Neural cell (in vitro differentiated cells): ENCODE measurements around the gene STRADA. TPM values are rescaled to one million over a fixed set of nuclear protein-coding genes. Genes with fewer than 3 reads are reported as not detected.

Source experiments
- H2AFZ ChIP-seq: fragments of 200-600, 300-800 bp; sonication (generic), shearing (Covaris generic); 2 replicates; pipeline ENCODE4 v1.6.0; 2014; ENCODE audit warnings: low read depth, mild to moderate bottlenecking, antibody characterized with exemption, low read length, moderate library complexity
- H3F3A ChIP-seq: fragments of 200-600 bp; shearing (Covaris generic); 2 replicates; pipeline ENCODE4 v1.6.1; 2016; ENCODE audit warnings: mild to moderate bottlenecking, moderate library complexity, mixed read lengths, antibody characterized with exemption, low read length; ENCODE audit not compliant: insufficient read depth, poor library complexity, severe bottlenecking
- H3K27ac ChIP-seq: fragments of 200-600, 300-800 bp; sonication (generic), shearing (Covaris generic); 2 replicates; pipeline ENCODE4 v1.5.1; 2014; ENCODE audit warnings: mild to moderate bottlenecking, low read length, moderate library complexity
- H3K27me3 ChIP-seq: fragments of 300-800, 200-600 bp; sonication (generic), shearing (Covaris generic); 2 replicates; pipeline ENCODE4 v1.6.0; 2014; ENCODE audit warnings: mild to moderate bottlenecking, low read depth, low read length, moderate library complexity; ENCODE audit not compliant: insufficient read depth
- H3K36me3 ChIP-seq: fragments of 300-800, 200-600 bp; sonication (generic), shearing (Covaris generic); 2 replicates; pipeline ENCODE4 v1.5.1; 2014; ENCODE audit warnings: mild to moderate bottlenecking, antibody characterized with exemption, low read length, moderate library complexity; ENCODE audit not compliant: insufficient read depth
- H3K4me2 ChIP-seq: fragments of 300-800, 200-600 bp; sonication (generic), shearing (Covaris generic); 2 replicates; pipeline ENCODE4 v1.6.0; 2014; ENCODE audit warnings: mild to moderate bottlenecking, low read length
- H3K4me3 ChIP-seq: fragments of 300-800, 200-600 bp; sonication (generic), shearing (Covaris generic); 2 replicates; pipeline ENCODE4 v1.5.1; 2014; ENCODE audit warnings: mild to moderate bottlenecking, low read length, moderate library complexity
- H3K79me2 ChIP-seq: fragments of 200-600 bp; shearing (Covaris generic); replicated peaks from 2 replicates; pipeline ENCODE4 v1.6.0; 2014; ENCODE audit warnings: mild to moderate bottlenecking, low read length, moderate library complexity; ENCODE audit not compliant: insufficient read depth
- H3K9ac ChIP-seq: fragments of 300-800, 200-600 bp; sonication (generic), shearing (Covaris generic); 2 replicates; pipeline ENCODE4 v1.6.1; 2016; ENCODE audit warnings: mild to moderate bottlenecking, low read length, mixed read lengths
- H3K9me2 ChIP-seq: fragments of 200-600 bp; shearing (Covaris generic); 2 replicates; pipeline ENCODE4 v1.6.1; 2016; ENCODE audit warnings: mild to moderate bottlenecking, low read length, mixed read lengths; ENCODE audit not compliant: insufficient read depth
- H3K9me3 ChIP-seq: fragments of 200-600, 300-800 bp; sonication (generic), shearing (Covaris generic); 2 replicates; pipeline ENCODE4 v1.6.1; 2016; ENCODE audit warnings: mild to moderate bottlenecking, mixed run types, low read length, moderate library complexity, mixed read lengths
- H4K20me1 ChIP-seq: fragments of 200-600 bp; shearing (Covaris generic); 2 replicates; pipeline ENCODE4 v1.6.1; 2016; ENCODE audit warnings: mild to moderate bottlenecking, mixed run types; ENCODE audit not compliant: insufficient read depth
- EZH2 ChIP-seq: fragments of 200-600, 300-800 bp; shearing (Covaris generic), sonication (generic); IDR thresholded peaks from 2 replicates; pipeline ENCODE4 v1.6.1; 2014; ENCODE audit warnings: antibody characterized with exemption, low read length, borderline replicate concordance, mild to moderate bottlenecking; ENCODE audit not compliant: insufficient read depth, poor library complexity, severe bottlenecking
- MXI1 ChIP-seq: fragments of 450-650 bp; conservative IDR thresholded peaks from 2 replicates; pipeline ENCODE4 v1.6.1; 2014; ENCODE audit warnings: antibody characterized with exemption, mild to moderate bottlenecking; ENCODE audit not compliant: poor library complexity, severe bottlenecking
- POLR2AphosphoS5 ChIP-seq: IDR thresholded peaks from 2 replicates; pipeline ENCODE4 v1.6.1; 2012
- RAD21 ChIP-seq: fragments of 450-650 bp; conservative IDR thresholded peaks from 2 replicates; pipeline ENCODE4 v1.6.1; 2014; ENCODE audit warnings: antibody characterized with exemption, mild to moderate bottlenecking, moderate library complexity
- SMC3 ChIP-seq: fragments of 450-650 bp; conservative IDR thresholded peaks from 2 replicates; pipeline ENCODE4 v1.6.1; 2014; ENCODE audit warnings: antibody characterized with exemption, mild to moderate bottlenecking, moderate library complexity; ENCODE audit not compliant: poor library complexity
- TAF1 ChIP-seq: IDR thresholded peaks from 2 replicates; pipeline ENCODE4 v1.6.1; 2012; ENCODE audit warnings: low read depth
- polyA plus RNA-seq: library from polyadenylated mRNA; depleted of rRNA; stranded (reverse); fragments of >200 nt; gene quantifications from 2 replicates; pipeline ENCODE4 v1.2.3, GENCODE V29; 2014
- TF ChIP-seq, protein P1 (sequence below): fragments of 450-650 bp; IDR thresholded peaks from 2 replicates; pipeline ENCODE4 v1.5.1; 2014; ENCODE audit warnings: antibody characterized with exemption, mild to moderate bottlenecking, moderate library complexity; ENCODE audit not compliant: poor library complexity, severe bottlenecking
- TF ChIP-seq, protein P2 (sequence below): IDR thresholded peaks from 2 replicates; pipeline ENCODE4 v1.6.1; 2012; ENCODE audit warnings: borderline replicate concordance

Gene STRADA
- polyA plus RNA-seq, 1 donor from 2014 or later = 18.4 TPM

DNA sequence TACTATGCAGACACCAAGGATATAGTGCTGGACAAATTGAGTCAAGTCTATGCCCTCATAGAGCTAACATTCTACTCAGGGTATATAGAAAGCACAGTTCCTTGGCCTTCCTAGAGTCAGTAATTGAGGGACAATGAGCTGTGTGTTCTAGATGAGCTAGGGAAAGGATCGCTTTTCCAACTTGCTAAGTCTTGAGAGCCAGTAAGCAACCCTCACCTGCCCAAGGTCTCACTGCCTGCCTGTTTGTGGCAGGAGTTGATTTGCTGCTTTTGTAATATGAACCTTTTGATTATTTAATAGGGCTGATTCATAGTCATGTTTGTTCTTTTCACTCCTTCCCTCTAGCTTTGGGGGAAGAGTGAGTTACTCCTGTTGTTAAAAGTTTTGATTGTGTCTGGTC lies 38.9 kb upstream of the STRADA start (continued):
- TF ChIP-seq SMC3 = no peak

DNA sequence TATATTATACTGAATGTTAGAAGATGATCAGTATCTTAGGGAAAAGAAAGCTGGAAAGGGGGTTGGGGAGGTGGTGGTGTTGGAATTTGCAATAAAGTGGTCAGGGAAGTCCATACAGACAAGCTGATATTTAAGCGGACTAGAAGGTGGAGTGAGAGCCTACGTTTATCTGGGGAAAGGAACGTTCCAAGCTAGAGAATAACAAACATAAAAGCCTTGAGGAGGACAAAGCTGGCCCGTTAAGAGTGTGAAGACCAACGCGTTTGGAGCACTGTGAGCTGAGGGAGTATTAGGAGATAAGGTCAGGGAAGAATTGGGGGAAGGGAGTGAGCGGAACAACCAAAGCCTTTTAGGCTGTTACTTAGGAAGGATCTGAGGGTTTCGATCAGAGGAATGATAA lies 33.8 kb upstream of the STRADA start:
- Histone ChIP-seq H2AFZ (no peak overlapping the region), H4K20me1 (peaks cover 16% of the 10 kb centered on the region), H3F3A (no peaks in the 10 kb centered on the region), H3K27ac (no peak overlapping the region), H3K79me2 (peaks cover 81% of the 10 kb centered on the region), H3K9ac (peak overlapping the region; percentile 96), H3K27me3 (no peaks in the 10 kb centered on the region), H3K4me2 (peak overlapping the region; percentile 99), H3K4me3 (peak overlapping the region; percentile 80), H3K9me2 (no peaks in the 10 kb centered on the region), H3K36me3 (no peaks in the 10 kb centered on the region), H3K9me3 (no peaks in the 10 kb centered on the region)
- TF ChIP-seq EZH2 (no peak), POLR2AphosphoS5 (no peak)

DNA sequence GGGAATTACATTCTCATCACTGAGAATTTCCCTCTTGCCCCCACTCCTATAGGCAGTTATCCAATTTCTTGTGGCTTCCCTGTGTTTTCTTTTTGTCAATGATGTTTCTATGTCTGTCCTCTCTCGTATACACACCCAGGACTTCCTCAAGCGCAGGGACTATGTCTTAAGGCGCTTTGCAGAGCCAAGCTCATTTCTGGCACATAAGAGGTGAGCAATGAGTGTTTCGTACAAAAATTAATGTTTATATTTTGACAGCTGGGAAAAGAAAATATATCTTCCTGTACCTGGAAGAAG lies 33.3 kb upstream of the STRADA start:
- peaks cover 16% of the 10 kb centered on the region for H4K20me1 ChIP-seq
- H3K27ac ChIP-seq = peak overlapping the region; percentile 90
- no peak for TF ChIP-seq MXI1
- no peak for TF ChIP-seq POLR2AphosphoS5
- peak overlapping the region; percentile 96 for H3K9ac ChIP-seq
- H3K27me3 ChIP-seq = no peaks in the 10 kb centered on the region
- H3K9me2 ChIP-seq = no peaks in the 10 kb centered on the region
- peak overlapping the region; percentile 80 for H3K4me3 ChIP-seq
- H3K4me2 ChIP-seq = peak overlapping the region; percentile 99
- H2AFZ ChIP-seq = no peak overlapping the region
- peaks cover 81% of the 10 kb centered on the region for H3K79me2 ChIP-seq
- H3K9me3 ChIP-seq = no peaks in the 10 kb centered on the region
- H3K36me3 ChIP-seq = no peaks in the 10 kb centered on the region
- H3F3A ChIP-seq = no peaks in the 10 kb centered on the region

DNA sequence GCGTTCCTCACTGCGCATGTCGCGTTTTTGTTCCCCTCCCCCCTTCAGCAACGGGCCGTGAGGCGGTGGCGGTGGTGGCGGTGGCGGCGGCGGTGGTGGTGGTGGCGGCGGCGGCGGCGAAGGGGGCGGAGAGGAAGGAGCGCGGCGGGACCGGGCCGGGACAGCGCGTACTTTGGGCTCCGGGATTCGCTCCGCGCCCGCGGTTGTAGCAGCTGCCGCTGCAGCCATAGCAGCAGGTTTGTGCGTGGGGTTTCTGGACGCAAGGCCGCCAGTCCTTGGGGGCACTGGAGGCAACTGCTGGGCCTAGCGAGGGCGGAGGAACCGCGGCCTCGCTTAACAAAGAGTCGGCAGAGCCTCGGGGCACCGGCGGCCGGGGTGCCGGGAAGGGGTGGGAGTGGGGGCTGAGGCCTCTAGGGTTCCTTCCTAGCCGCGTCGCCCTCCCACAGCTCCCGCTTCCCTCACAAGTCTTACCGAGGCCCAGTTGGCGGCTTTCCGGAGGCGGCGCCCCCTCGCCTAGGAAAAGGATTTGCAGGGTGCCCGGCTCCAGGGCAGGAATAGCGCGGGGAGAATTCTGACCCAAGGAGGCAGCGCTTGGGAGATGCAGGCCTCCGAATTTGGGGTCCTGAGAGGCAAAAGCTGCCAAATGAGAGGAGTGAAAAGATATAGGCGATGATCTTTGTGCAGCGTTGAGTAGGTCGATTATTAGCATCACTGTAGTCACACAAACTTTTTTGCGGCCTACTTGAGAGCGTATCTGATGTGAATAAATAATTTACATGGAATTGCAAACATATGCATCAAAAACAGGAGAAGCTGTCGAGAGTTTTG lies 32.8 kb upstream of the STRADA start, which contains the start of gene DDX42:
Gene DDX42 (plus strand): TSS at position 30 of the 828 bp plus-strand sequence. CDS start 12,880 bp downstream, outside the sequence.
- Histone ChIP-seq H3K27ac (peak within 1 kb of the TSS; percentile 90), H3F3A (no peaks in the 10 kb centered on the region), H4K20me1 (peaks cover 16% of the 10 kb centered on the region), H3K4me3 (peak within 1 kb of the TSS; percentile 80), H3K9ac (peak within 1 kb of the TSS; percentile 96), H2AFZ (peak within 1 kb of the TSS; percentile 51), H3K79me2 (peaks cover 78% of the 10 kb centered on the region), H3K4me2 (peak within 1 kb of the TSS; percentile 99), H3K27me3 (no peaks in the 10 kb centered on the region), H3K36me3 (no peaks in the 10 kb centered on the region), H3K9me3 (no peaks in the 10 kb centered on the region), H3K9me2 (no peaks in the 10 kb centered on the region)
- no peak for TF ChIP-seq EZH2
- TF ChIP-seq RAD21 = no peak
- no peak for TF ChIP-seq MXI1
- TF ChIP-seq, protein P1, sequence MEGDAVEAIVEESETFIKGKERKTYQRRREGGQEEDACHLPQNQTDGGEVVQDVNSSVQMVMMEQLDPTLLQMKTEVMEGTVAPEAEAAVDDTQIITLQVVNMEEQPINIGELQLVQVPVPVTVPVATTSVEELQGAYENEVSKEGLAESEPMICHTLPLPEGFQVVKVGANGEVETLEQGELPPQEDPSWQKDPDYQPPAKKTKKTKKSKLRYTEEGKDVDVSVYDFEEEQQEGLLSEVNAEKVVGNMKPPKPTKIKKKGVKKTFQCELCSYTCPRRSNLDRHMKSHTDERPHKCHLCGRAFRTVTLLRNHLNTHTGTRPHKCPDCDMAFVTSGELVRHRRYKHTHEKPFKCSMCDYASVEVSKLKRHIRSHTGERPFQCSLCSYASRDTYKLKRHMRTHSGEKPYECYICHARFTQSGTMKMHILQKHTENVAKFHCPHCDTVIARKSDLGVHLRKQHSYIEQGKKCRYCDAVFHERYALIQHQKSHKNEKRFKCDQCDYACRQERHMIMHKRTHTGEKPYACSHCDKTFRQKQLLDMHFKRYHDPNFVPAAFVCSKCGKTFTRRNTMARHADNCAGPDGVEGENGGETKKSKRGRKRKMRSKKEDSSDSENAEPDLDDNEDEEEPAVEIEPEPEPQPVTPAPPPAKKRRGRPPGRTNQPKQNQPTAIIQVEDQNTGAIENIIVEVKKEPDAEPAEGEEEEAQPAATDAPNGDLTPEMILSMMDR = no peak
- peak; percentile 58 for TF ChIP-seq TAF1
- TF ChIP-seq POLR2AphosphoS5 = peak; percentile 95
- TF ChIP-seq, protein P2, sequence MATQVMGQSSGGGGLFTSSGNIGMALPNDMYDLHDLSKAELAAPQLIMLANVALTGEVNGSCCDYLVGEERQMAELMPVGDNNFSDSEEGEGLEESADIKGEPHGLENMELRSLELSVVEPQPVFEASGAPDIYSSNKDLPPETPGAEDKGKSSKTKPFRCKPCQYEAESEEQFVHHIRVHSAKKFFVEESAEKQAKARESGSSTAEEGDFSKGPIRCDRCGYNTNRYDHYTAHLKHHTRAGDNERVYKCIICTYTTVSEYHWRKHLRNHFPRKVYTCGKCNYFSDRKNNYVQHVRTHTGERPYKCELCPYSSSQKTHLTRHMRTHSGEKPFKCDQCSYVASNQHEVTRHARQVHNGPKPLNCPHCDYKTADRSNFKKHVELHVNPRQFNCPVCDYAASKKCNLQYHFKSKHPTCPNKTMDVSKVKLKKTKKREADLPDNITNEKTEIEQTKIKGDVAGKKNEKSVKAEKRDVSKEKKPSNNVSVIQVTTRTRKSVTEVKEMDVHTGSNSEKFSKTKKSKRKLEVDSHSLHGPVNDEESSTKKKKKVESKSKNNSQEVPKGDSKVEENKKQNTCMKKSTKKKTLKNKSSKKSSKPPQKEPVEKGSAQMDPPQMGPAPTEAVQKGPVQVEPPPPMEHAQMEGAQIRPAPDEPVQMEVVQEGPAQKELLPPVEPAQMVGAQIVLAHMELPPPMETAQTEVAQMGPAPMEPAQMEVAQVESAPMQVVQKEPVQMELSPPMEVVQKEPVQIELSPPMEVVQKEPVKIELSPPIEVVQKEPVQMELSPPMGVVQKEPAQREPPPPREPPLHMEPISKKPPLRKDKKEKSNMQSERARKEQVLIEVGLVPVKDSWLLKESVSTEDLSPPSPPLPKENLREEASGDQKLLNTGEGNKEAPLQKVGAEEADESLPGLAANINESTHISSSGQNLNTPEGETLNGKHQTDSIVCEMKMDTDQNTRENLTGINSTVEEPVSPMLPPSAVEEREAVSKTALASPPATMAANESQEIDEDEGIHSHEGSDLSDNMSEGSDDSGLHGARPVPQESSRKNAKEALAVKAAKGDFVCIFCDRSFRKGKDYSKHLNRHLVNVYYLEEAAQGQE = peak; percentile 87
- TF ChIP-seq SMC3 = no peak
